ENCODE results near the gene SEMA4G.

- no peak for TF ChIP-seq CTCF (conservative IDR thresholded peaks at IDR 0.05; ENCODE audit: low read depth, low read length)
- no peak for TF ChIP-seq CEBPB (IDR thresholded peaks at IDR 0.05; ENCODE audit: low read depth, low read length)
- TF ChIP-seq BHLHE40 (IDR thresholded peaks at IDR 0.05; ENCODE audit: low read depth, low read length): no peak
- TF ChIP-seq, protein P1, sequence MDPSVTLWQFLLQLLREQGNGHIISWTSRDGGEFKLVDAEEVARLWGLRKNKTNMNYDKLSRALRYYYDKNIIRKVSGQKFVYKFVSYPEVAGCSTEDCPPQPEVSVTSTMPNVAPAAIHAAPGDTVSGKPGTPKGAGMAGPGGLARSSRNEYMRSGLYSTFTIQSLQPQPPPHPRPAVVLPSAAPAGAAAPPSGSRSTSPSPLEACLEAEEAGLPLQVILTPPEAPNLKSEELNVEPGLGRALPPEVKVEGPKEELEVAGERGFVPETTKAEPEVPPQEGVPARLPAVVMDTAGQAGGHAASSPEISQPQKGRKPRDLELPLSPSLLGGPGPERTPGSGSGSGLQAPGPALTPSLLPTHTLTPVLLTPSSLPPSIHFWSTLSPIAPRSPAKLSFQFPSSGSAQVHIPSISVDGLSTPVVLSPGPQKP (IDR thresholded peaks at IDR 0.05; ENCODE audit: borderline replicate concordance, low read depth, low read length): no peak
- TF ChIP-seq MAFK (IDR thresholded peaks at IDR 0.05; ENCODE audit: low read depth, low read length): no peak
- TF ChIP-seq RCOR1 (IDR thresholded peaks at IDR 0.05; ENCODE audit: insufficient replicate concordance, low read length): no peak
- no peak for TF ChIP-seq USF2 (IDR thresholded peaks at IDR 0.05; ENCODE audit: low read depth, low read length)
- no peak for TF ChIP-seq POLR2A (IDR thresholded peaks at IDR 0.05; ENCODE audit: low read depth, low read length)
- TF ChIP-seq RAD21 (IDR thresholded peaks at IDR 0.05; ENCODE audit: low read length): no peak
- TF ChIP-seq SMC3 (IDR thresholded peaks at IDR 0.05; ENCODE audit: low read depth, low read length): no peak
- TF ChIP-seq NFE2L2 (IDR thresholded peaks at IDR 0.05; ENCODE audit: low read depth, low read length): no peak
- no peak for TF ChIP-seq RFX5 (IDR thresholded peaks at IDR 0.05; ENCODE audit: low read depth, low read length)
- no peak for TF ChIP-seq MXI1 (IDR thresholded peaks at IDR 0.05; ENCODE audit: borderline replicate concordance, low read depth, low read length)
These were observed 10.5 kb downstream of the SEMA4G start for GRCh38 chr10:100979791-100980272.
